ENCODE measurements around the gene ABHD6.

- TF ChIP-seq, protein P1, sequence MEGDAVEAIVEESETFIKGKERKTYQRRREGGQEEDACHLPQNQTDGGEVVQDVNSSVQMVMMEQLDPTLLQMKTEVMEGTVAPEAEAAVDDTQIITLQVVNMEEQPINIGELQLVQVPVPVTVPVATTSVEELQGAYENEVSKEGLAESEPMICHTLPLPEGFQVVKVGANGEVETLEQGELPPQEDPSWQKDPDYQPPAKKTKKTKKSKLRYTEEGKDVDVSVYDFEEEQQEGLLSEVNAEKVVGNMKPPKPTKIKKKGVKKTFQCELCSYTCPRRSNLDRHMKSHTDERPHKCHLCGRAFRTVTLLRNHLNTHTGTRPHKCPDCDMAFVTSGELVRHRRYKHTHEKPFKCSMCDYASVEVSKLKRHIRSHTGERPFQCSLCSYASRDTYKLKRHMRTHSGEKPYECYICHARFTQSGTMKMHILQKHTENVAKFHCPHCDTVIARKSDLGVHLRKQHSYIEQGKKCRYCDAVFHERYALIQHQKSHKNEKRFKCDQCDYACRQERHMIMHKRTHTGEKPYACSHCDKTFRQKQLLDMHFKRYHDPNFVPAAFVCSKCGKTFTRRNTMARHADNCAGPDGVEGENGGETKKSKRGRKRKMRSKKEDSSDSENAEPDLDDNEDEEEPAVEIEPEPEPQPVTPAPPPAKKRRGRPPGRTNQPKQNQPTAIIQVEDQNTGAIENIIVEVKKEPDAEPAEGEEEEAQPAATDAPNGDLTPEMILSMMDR (IDR thresholded peaks at IDR 0.05 in 2 of 3, conservative IDR thresholded peaks at IDR 0.05 in 1 of 3; ENCODE audit: borderline replicate concordance in 1 of 3, insufficient read depth in 1 of 3, low read depth in 2 of 3, low read length in 2 of 3) = no peak
- TF ChIP-seq POLR2AphosphoS5 (IDR thresholded peaks at IDR 0.05; ENCODE audit: low read depth, low read length) = no peak
- no peak for TF ChIP-seq JUND (IDR thresholded peaks at IDR 0.05)
- no peak for TF ChIP-seq EZH2 (IDR thresholded peaks at IDR 0.05)
- TF ChIP-seq, protein P2, sequence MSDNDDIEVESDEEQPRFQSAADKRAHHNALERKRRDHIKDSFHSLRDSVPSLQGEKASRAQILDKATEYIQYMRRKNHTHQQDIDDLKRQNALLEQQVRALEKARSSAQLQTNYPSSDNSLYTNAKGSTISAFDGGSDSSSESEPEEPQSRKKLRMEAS (IDR thresholded peaks at IDR 0.05) = no peak
- TF ChIP-seq POLR2A (IDR thresholded peaks at IDR 0.05; ENCODE audit: borderline replicate concordance, extremely low read depth, insufficient read depth, insufficient read length) = no peak
- no peak for TF ChIP-seq EGR1 (IDR thresholded peaks at IDR 0.05; ENCODE audit: low read depth)
- no peak for TF ChIP-seq REST (IDR thresholded peaks at IDR 0.05; ENCODE audit: low read depth)
- no peak for TF ChIP-seq SRF (IDR thresholded peaks at IDR 0.05; ENCODE audit: low read depth)
- TF ChIP-seq YY1 (IDR thresholded peaks at IDR 0.05; ENCODE audit: extremely low read depth, insufficient replicate concordance, low read depth, low read length) = no peak
Observed at GRCh38 chr3:58270485-58270884, 32.9 kb downstream of the ABHD6 start.
